Central memory CD8-positive, alpha-beta T cell (primary cell): ENCODE data around the gene GPN3.
A peak's percentile ranks its signal among the peaks of the same experiment; 100 is the strongest.
"Not testable (repeated sequence)": the region's sequence is repeated elsewhere in the genome, so short reads cannot be mapped to it uniquely, and the experiment has no call there.

Experiments used
- ATAC-seq: fragments of 150-1000 bp; cut with Tn5 transposase; replicated peaks from 2 replicates; pipeline ENCODE4 v1.10.0; 2022; ENCODE audit warnings: mild to moderate bottlenecking, moderate FRiP score, moderate number of reproducible peaks; ENCODE audit not compliant: poor library complexity, severe bottlenecking; ENCODE audit errors: extremely low read depth
- DNase-seq, 2 donors: peaks; one replicate each; pipeline ENCODE4 v3.0.0; 2021; ENCODE audit warnings: low spot score in 2 of 2
- H3K27ac Mint-ChIP-seq: one replicate; pipeline ENCODE4 v1.8.0; 2022; ENCODE audit warnings: low read depth, mild to moderate bottlenecking, moderate library complexity, mixed read lengths
- H3K27me3 Mint-ChIP-seq: one replicate; pipeline ENCODE4 v1.8.0; 2022; ENCODE audit warnings: mixed read lengths
- H3K36me3 Mint-ChIP-seq: one replicate; pipeline ENCODE4 v1.8.0; 2022; ENCODE audit warnings: mild to moderate bottlenecking, moderate library complexity, mixed read lengths; ENCODE audit not compliant: insufficient read depth
- H3K4me1 Mint-ChIP-seq: one replicate; pipeline ENCODE4 v1.8.0; 2022; ENCODE audit warnings: mixed read lengths
- H3K4me3 Mint-ChIP-seq: one replicate; pipeline ENCODE4 v1.8.0; 2022; ENCODE audit warnings: mild to moderate bottlenecking, moderate library complexity, mixed read lengths
- H3K9me3 Mint-ChIP-seq: one replicate; pipeline ENCODE4 v1.8.0; 2022; ENCODE audit warnings: mixed read lengths

GPN3 gene

GRCh38 chr12:110426406-110426805, 41.7 kb downstream of the GPN3 start:
- DNase-seq (no peak), ATAC-seq (no peak)
- H3K4me1 Mint-ChIP-seq = no peaks in the 10 kb centered on the region
- H3K27ac Mint-ChIP-seq = no peak overlapping the region
- peaks cover 10% of the 10 kb centered on the region for H3K27me3 Mint-ChIP-seq
- peaks cover 4% of the 10 kb centered on the region for H3K36me3 Mint-ChIP-seq
- H3K9me3 Mint-ChIP-seq = no peaks in the 10 kb centered on the region
- H3K4me3 Mint-ChIP-seq = no peak overlapping the region

DNA sequence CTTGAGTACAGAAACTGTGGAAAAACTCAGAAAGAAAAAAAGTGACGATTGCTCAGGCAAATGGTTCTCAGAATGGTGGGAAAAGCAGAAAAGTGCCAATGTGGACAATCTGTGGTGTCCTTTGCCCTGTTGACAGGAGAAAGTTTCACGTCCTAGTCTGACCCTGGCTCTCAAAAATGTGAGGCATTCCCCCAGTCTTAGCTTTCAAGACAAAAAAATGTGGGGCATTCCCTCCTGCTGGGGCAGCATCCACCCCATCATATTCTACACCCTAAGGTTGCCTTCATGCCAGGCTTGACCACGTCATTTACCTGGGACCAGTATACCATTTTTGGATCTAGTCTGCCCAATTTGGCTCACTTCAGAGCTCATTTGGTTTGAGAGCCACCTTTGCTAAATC, 43.8 kb downstream of the GPN3 start:
- Mint-ChIP-seq H3K27me3 (peaks cover 9% of the 10 kb centered on the region), H3K9me3 (no peaks in the 10 kb centered on the region), H3K4me3 (no peak overlapping the region), H3K36me3 (no peaks in the 10 kb centered on the region), H3K27ac (no peak overlapping the region), H3K4me1 (no peaks in the 10 kb centered on the region)
- DNase-seq = no peak
- ATAC-seq = no peak

DNA sequence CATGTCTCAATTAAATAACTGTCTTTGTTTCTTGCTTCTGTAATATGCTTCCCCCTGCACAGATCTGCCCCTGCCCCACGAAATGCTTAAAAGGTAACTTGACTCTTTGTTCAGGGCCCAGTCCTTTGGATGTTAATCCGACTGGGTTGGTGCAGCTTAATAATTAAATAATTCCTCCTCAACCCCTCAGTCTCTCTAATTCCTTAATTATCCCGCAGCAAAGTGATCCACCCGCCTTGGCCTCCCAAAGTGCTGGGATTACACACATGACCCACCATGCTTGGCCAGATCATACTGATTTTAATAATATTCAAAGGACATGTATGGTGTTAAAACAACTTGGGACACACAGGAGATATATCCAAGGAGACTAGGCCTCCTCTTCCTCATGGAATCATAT, 46.4 kb downstream of the GPN3 start:
- no peak overlapping the region for H3K4me3 Mint-ChIP-seq
- DNase-seq (no peak), ATAC-seq (no peak)
- no peak overlapping the region for H3K27ac Mint-ChIP-seq
- no peaks in the 10 kb centered on the region for H3K27me3 Mint-ChIP-seq
- no peaks in the 10 kb centered on the region for H3K9me3 Mint-ChIP-seq
- H3K36me3 Mint-ChIP-seq = no peaks in the 10 kb centered on the region
- no peaks in the 10 kb centered on the region for H3K4me1 Mint-ChIP-seq

GRCh38 chr12:110421159-110421661, 46.8 kb downstream of the GPN3 start:
- H3K27me3 Mint-ChIP-seq = no peaks in the 10 kb centered on the region

DNA sequence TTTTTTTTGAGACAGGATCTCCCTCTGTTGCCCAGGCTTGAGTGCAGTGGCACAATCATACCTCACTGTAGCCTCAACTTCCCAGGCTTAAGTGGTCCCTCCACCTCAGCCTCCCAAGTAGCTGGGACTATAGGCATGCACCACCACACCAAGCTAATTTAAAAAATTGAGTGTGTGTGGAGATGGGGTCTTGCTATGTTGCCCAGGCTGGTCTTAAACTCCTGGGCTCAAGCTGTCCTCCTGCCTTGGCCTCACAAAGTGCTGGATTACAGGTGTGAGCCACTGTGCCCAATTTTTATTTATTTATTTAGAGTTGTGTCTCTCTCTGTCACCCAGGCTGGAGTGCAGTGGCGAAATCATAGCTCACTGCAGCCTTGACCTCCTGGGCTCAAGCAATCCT, 47.4 kb downstream of the GPN3 start:
- DNase-seq, H3K27me3 Mint-ChIP-seq, H3K27ac Mint-ChIP-seq, H3K4me1 Mint-ChIP-seq, ATAC-seq, H3K4me3 Mint-ChIP-seq, H3K9me3 Mint-ChIP-seq, H3K36me3 Mint-ChIP-seq: not testable (repeated sequence)

More at GRCh38 chr12:110421159-110421661, 46.8 kb downstream of the GPN3 start:
- Mint-ChIP-seq H3K36me3 (no peaks in the 10 kb centered on the region), H3K4me3 (no peak overlapping the region), H3K9me3 (no peaks in the 10 kb centered on the region), H3K4me1 (no peaks in the 10 kb centered on the region), H3K27ac (no peak overlapping the region)
- ATAC-seq (no peak), DNase-seq (no peak)

DNA sequence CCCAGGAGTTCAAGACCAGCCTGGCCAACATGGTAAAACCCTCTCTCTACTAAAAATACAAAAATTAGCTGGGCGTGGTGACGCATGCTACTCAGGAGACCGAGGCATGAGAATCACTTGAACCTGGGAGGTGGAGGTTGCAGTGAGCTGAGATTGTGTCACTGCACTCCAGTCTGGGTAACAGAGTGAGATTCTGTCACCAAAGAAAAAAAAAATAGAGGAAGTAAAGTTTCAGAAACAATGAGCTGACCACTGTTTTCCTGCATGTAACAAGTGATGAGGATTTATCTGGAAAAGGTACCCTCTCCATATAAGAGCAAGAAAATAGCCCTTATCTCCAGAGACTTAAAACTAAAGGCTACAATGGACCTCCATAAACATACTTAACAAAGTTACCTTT, 50.9 kb downstream of the GPN3 start:
- not testable (repeated sequence) for H3K9me3 Mint-ChIP-seq, DNase-seq, H3K27me3 Mint-ChIP-seq, H3K4me3 Mint-ChIP-seq, H3K4me1 Mint-ChIP-seq, H3K36me3 Mint-ChIP-seq, ATAC-seq, H3K27ac Mint-ChIP-seq

DNA sequence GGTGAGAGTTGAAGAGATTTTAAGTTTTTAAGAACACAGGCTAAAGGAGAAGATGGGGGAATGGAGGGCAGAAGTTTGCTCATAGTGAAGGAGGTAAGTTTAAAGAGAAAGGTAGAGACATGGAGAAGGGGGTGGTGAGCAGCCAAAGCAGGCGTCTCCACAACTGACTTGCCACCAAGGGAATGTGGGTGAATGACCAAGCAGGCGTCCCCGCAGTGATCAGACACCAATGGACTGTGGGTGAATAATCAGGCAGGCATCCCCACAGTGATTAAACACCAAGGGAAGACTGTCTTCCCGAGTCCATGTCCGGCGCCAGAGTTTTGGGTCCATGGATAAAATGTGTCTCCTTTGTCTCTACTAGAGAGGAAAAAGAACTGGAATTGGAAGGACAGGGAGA, 58.0 kb downstream of the GPN3 start:
- not testable (repeated sequence) for ATAC-seq, DNase-seq, H3K4me1 Mint-ChIP-seq, H3K27me3 Mint-ChIP-seq, H3K36me3 Mint-ChIP-seq, H3K9me3 Mint-ChIP-seq, H3K27ac Mint-ChIP-seq, H3K4me3 Mint-ChIP-seq

- H3K36me3 Mint-ChIP-seq = peaks cover 17% of the 10 kb centered on the region
- not testable (repeated sequence) for H3K9me3 Mint-ChIP-seq, DNase-seq, H3K27ac Mint-ChIP-seq, H3K27me3 Mint-ChIP-seq, H3K4me3 Mint-ChIP-seq, ATAC-seq
- peaks cover 11% of the 10 kb centered on the region for H3K4me1 Mint-ChIP-seq
Observed at GRCh38 chr12:110405126-110405662, 62.9 kb downstream of the GPN3 start.

DNA sequence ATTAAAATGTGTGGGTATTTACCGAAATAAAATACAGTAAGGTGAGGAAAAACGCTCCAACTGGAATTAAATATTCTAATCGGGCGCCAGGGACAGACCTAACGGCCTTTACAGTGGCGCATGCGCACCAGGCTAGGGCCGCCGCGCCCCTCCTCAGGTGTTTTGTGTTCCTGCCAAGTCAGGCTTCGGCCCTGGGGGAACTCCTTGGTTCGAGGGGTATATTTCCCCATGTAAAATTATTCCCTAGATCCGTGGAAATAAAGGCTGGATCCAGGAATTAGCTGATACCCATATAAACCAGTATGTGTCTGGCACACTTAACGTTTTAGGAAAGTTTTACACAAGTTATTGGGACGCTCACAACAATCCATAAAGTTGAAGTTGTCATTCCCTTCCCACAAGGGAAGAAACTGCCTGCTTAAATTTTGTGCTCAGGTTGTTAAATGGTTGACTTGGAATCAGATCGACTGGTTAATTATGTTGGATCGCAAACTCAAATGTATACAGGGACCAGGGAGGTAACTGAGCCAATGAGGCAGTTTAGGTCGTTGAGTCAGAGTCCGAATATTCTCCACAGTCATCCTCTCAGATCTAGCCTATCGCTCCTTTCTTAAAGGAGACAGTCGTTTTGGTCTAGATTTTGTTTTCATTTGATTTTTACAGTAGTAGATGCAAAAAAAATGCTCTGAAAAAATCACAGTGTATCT, 63.9 kb downstream of the GPN3 start:
- Mint-ChIP-seq H3K4me3 (peak overlapping the region; percentile 99), H3K36me3 (peaks cover 20% of the 10 kb centered on the region)
- no peak for ATAC-seq

DNA sequence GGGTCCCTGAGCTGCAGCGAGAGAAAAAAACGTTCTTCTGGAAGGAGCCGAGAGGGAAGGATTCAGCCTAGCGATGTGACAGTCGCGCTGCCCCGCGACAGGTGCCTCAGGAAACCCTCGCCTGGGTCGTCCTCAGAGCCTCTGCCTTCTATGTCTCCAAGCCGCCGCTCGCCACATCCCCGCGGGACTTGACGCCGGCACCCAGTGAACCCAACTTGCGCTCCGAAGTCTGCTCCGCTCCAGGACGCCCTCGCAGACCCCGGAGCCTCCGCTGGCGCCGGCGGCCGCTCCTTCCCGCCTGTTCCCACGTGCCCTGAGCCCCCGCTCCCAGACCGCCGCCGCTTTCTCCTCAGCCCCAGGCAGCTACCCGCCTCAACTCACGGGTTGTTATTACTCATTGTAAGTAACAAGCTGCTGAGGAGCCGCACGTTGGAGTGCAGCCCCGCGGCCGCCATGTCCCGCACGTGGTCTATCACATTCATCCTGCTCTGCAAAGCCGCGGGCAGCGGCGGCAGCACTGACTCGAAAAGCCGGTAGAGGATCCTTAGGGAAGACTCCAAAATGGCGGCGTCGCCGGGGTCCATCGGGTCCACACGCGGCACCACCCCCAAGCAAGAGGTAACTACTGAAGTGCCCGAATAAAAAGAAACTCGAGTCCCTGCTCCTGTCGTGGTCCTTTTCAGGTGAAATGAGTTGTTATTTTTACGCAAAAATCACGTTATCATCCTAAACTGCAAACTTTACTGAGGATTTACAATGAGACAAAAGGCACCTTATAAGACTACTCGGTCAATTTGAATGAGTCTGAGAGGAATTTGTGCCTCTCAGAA, 64.7 kb downstream of the GPN3 start, which contains the start of gene ANAPC7:
ANAPC7 (minus strand) TSS at position 563 of the 830 bp plus-strand sequence; CDS start at position 482, 81 bp downstream.
- ATAC-seq (peak; percentile 89), DNase-seq (peak; percentile 79 to 82)
- Mint-ChIP-seq H3K36me3 (peaks cover 21% of the 10 kb centered on the region), H3K27ac (peak within 1 kb of the TSS; percentile 96), H3K4me3 (peak within 1 kb of the TSS; percentile 99), H3K4me1 (peaks cover 11% of the 10 kb centered on the region), H3K27me3 (no peaks in the 10 kb centered on the region), H3K9me3 (no peaks in the 10 kb centered on the region)

More for the DNA sequence above, 63.9 kb downstream of the GPN3 start:
- Mint-ChIP-seq H3K27me3 (no peaks in the 10 kb centered on the region), H3K4me1 (peaks cover 11% of the 10 kb centered on the region), H3K27ac (peak overlapping the region; percentile 96), H3K9me3 (no peaks in the 10 kb centered on the region)
- peak; percentile 57 to 58 for DNase-seq
